Measurements from ENCODE around the gene XRN2.
A peak's percentile ranks its signal among the peaks of the same experiment; 100 is the strongest.

DNA sequence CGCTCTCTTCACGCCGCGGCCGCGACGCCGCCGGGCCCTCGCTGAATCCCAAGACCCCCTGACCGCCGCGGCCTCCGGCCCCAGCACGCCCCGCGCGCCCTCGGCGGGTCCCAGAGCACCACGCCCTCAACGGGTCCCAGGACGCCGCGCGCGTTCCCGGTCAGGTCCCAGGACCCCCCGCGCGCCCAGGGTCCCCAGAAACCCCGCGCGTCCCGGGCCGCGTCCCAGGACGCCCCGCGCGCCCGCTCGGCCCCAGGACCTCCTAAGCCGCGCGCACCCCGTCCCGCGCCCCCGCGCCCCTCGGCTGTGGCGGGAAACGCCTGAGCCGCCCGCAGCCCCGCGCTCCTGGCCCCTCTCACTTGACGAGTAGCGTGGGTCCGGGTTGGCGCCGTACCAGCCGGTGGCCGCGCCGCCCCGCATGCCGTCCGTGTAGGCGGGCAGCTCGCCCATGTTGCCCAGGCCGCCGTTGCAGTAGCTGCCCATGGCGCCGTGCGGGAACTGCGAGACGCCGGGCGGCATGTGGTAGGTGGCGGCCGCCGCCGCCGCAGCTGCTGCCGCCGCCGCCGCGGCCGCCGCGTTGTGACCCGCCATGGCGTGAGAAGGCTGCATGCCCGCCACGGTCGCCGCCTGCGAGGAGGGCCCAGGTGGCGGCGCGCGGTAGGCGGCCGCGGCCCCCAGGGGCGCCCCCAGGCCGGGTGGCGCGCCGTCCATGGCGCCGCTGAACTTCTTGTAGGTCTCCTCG lies 93.6 kb downstream of the XRN2 start:
- peak in 1 of 3 donors; percentile 10 for TF ChIP-seq POLR2AphosphoS5 (IDR thresholded peaks at IDR 0.05)
- TF ChIP-seq, protein P1, sequence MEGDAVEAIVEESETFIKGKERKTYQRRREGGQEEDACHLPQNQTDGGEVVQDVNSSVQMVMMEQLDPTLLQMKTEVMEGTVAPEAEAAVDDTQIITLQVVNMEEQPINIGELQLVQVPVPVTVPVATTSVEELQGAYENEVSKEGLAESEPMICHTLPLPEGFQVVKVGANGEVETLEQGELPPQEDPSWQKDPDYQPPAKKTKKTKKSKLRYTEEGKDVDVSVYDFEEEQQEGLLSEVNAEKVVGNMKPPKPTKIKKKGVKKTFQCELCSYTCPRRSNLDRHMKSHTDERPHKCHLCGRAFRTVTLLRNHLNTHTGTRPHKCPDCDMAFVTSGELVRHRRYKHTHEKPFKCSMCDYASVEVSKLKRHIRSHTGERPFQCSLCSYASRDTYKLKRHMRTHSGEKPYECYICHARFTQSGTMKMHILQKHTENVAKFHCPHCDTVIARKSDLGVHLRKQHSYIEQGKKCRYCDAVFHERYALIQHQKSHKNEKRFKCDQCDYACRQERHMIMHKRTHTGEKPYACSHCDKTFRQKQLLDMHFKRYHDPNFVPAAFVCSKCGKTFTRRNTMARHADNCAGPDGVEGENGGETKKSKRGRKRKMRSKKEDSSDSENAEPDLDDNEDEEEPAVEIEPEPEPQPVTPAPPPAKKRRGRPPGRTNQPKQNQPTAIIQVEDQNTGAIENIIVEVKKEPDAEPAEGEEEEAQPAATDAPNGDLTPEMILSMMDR (IDR thresholded peaks at IDR 0.05 in 8 of 11, conservative IDR thresholded peaks at IDR 0.05 in 3 of 11): no peak
